ENCODE measurements around the gene NAV1. TPM values are rescaled to one million over a fixed set of nuclear protein-coding genes. Genes with fewer than 3 reads are reported as not detected.

NAV1 gene
- total RNA-seq, 4 donors from 2014 or later: 22.9 to 49.2 (median 34.2) TPM

GRCh38 chr1:201528631-201529252, 10.2 kb upstream of the NAV1 start:
- 80 to 83% methylated on average over 3 of the region's 3 CpGs for WGBS, 2 donors
- TF ChIP-seq EP300 (IDR thresholded peaks at IDR 0.05) (no peak), POLR2A (IDR thresholded peaks at IDR 0.05) (no peak), CTCF (IDR thresholded peaks at IDR 0.05) (no peak)
- Histone ChIP-seq H3K4me1 (peaks cover 0 to 27% (median 12%) of the 10 kb centered on the region in 4 donors), H3K27me3 (no peaks in the 10 kb centered on the region), H3K27ac (no peak overlapping the region), H3K9me3 (no peaks in the 10 kb centered on the region), H3K36me3 (no peaks in the 10 kb centered on the region), H3K4me3 (no peak overlapping the region)
- DNase-seq (ENCODE audit: low spot score in 2 of 2): no peak

- no peaks in the 10 kb centered on the region for H3K9me3 ChIP-seq
- TF ChIP-seq CTCF (IDR thresholded peaks at IDR 0.05): peak; percentile 69 to 93 (median 86)
- peak in 1 of 2 donors; percentile 85 for TF ChIP-seq EP300 (IDR thresholded peaks at IDR 0.05)
- no peak for TF ChIP-seq POLR2A (IDR thresholded peaks at IDR 0.05)
- no peaks in the 10 kb centered on the region for H3K36me3 ChIP-seq
- peak; percentile 84 to 94 for DNase-seq (ENCODE audit: low spot score in 2 of 2)
- peaks cover 0 to 49% (median 19%) of the 10 kb centered on the region in 4 donors for H3K4me1 ChIP-seq
- H3K27ac ChIP-seq: peak overlapping the region in 3 of 4 donors; percentile 24 to 79 (median 76)
- no peaks in the 10 kb centered on the region for H3K27me3 ChIP-seq
- H3K4me3 ChIP-seq: no peak overlapping the region
- WGBS, 2 donors: 30 to 33% methylated on average over 25 to 26 of the region's 26 CpGs
These were observed 8.0 kb upstream of the NAV1 start for GRCh38 chr1:201530741-201531531.

DNA sequence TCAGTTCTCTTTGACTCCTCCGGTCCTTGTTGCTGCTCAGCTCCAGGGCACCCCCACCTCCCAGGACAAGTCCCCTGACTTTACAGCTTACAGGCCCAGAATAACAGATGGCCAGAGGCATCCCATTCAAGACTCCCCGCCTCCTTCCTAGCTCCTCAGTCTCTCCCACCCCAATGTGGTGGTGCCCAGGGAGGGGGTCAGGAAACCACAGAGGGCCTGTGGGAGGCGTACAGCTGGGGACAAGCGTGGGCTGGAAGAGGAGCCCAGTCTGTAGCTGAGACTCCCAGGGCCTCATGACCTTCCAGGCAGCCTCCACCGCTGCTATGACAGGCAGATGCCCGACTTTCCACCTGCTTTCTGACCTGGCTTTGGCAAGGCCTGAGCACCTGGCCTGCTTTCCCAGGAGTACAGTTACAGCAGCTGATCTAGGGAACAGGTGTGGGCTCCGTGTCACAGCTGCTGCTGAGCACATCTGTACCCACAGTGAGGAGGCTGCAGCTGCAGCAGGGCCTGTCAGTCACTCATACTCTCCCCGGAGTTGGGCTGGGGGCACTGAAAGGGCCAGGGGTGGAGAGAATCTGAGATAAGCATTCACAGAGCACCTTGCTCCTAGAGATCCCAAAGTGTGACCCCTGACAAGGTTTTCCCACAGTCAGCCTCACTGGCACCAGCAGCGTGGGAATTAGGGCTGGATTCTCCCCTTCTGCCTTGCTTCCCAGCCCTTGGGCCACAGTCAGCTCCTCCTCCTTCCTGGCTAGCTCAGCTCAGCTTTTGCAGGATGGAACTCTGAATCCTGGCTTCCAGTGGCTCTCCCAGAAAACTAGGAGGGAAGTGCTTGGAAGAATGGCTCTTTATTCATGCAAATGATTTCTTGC, 7.1 kb upstream of the NAV1 start:
- 53 to 68% methylated on average over 6 to 9 of the region's 9 CpGs for WGBS, 2 donors

GRCh38 chr1:201533836-201534235, 5.1 kb upstream of the NAV1 start:
- H3K27me3 ChIP-seq: no peaks in the 10 kb centered on the region
- peaks cover 0 to 78% (median 36%) of the 10 kb centered on the region in 4 donors for H3K4me1 ChIP-seq
- no peak for DNase-seq (ENCODE audit: low spot score in 2 of 2)
- H3K4me3 ChIP-seq: no peak overlapping the region
- peak overlapping the region in 2 of 4 donors; percentile 76 to 96 for H3K27ac ChIP-seq
- no peaks in the 10 kb centered on the region for H3K36me3 ChIP-seq
- WGBS, 2 donors: 54 to 62% methylated on average over 4 of the region's 4 CpGs
- H3K9me3 ChIP-seq: no peaks in the 10 kb centered on the region
- TF ChIP-seq CTCF (IDR thresholded peaks at IDR 0.05) (no peak), POLR2A (IDR thresholded peaks at IDR 0.05) (no peak)

More for the DNA sequence above, 7.1 kb upstream of the NAV1 start:
- TF ChIP-seq EP300 (IDR thresholded peaks at IDR 0.05) (no peak), CTCF (IDR thresholded peaks at IDR 0.05) (no peak), POLR2A (IDR thresholded peaks at IDR 0.05) (no peak)
- Histone ChIP-seq H3K4me1 (peaks cover 0 to 57% (median 26%) of the 10 kb centered on the region in 4 donors), H3K9me3 (no peaks in the 10 kb centered on the region), H3K36me3 (no peaks in the 10 kb centered on the region), H3K27ac (peak overlapping the region in 3 of 4 donors; percentile 24 to 79 (median 76)), H3K4me3 (no peak overlapping the region), H3K27me3 (no peaks in the 10 kb centered on the region)
- DNase-seq (ENCODE audit: low spot score in 2 of 2): no peak
